GM21515 (cell line): ENCODE data around the gene VPS51.

Experiments used
- ATAC-seq: cut with Tn5 transposase; IDR thresholded peaks from one replicate; pipeline ENCODE4 v1.9.1; 2021; ENCODE audit not compliant: unreplicated experiment

The VPS51 gene

GRCh38 chr11:65071907-65072630 is 23.9 kb upstream of the VPS51 start:
- ATAC-seq = no peak

DNA sequence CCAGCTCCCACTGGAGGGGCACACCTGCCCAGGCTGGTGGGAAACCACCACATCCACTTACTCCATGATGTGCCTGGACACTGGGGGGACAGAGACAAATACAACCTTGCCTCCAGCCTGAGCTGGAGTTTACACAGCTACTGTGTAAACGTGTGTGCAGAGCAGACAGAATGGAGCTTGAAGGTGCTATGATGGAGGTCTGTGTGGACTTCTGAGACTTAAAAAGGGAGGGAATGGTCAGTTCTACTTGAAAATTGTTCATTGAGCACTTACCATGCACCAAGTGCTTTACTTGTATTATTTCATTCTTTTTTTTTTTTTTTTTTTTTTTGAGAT is 23.4 kb upstream of the VPS51 start:
- ATAC-seq = no peak

DNA sequence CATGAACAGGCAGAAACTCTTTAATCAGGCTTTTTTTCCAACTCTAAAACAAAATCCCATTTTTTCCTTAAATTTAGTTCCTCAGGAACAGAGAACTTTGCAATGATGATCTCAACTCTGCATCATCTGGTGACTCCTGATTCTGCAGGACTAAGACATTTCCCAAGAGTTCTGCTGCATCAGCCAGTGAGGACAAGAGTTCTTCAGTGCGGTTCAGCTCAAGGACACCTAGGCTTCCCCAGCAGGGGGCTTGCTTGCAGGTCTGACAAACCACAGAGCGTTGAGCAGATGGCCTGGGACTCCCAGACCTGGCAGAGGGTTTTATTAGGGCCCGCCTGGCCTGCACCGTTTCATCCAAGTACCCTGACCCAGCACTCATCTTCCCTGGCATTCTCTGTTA is 18.6 kb upstream of the VPS51 start:
- ATAC-seq = no peak

DNA sequence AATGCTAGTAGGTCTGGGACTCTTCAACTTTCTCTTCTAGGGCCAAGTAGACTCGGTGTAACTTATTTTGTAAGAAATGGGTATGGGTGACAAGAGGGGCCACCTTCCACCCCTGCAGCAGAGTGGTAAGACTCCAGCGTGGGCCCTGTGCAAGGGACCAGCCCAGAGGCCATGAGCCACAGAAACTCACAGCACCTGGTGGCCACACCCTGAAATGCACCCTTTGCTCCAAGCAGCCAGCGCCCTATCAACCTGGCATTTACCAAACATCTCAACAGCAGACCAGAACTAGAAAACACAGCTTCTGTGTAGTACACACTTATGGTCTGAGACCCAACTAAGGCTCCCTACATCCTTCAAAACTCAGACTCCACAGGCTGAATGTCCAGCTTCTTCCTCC is 17.9 kb upstream of the VPS51 start:
- ATAC-seq = no peak

DNA sequence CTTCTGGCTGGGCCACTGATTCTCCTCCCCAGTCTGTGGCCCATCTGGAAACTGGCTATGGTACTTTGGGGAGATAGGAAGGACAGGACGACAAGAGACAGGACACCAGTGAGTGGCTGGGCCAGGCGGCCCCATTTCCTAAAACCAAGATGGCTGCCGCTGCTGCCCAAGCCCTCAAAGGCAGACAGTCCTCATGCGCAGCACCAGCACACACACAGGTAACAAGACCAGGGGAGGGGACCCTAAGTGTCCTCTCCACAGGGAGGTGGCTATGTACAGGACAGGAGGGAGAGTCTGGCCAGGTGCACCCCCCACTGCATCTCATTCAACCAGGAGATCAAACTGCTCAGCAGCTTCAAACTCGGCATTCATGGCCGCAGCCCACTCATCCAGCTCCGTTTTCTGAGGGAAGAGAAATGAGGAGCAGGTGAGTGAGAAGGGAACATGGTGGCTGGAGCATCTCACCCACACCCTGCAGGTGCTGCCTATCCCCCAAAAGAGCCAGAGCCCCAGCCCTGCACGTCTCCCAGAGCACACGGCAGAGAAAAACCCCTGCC is 17.1 kb upstream of the VPS51 start:
- ATAC-seq = no peak

- peak; percentile 2 for ATAC-seq
These were observed 12.7 kb upstream of the VPS51 start for GRCh38 chr11:65083134-65083833.

- ATAC-seq = peak; percentile 78
These were observed 12.0 kb upstream of the VPS51 start, which contains the start of the genes CDCA5 and ZFPL1 for GRCh38 chr11:65083834-65084597. CDCA5 (minus strand) TSS chr11:65084040; CDS start chr11:65083978, 62 bp downstream. ZFPL1 (plus strand) TSS chr11:65084222; CDS start chr11:65084699, 477 bp downstream.

DNA sequence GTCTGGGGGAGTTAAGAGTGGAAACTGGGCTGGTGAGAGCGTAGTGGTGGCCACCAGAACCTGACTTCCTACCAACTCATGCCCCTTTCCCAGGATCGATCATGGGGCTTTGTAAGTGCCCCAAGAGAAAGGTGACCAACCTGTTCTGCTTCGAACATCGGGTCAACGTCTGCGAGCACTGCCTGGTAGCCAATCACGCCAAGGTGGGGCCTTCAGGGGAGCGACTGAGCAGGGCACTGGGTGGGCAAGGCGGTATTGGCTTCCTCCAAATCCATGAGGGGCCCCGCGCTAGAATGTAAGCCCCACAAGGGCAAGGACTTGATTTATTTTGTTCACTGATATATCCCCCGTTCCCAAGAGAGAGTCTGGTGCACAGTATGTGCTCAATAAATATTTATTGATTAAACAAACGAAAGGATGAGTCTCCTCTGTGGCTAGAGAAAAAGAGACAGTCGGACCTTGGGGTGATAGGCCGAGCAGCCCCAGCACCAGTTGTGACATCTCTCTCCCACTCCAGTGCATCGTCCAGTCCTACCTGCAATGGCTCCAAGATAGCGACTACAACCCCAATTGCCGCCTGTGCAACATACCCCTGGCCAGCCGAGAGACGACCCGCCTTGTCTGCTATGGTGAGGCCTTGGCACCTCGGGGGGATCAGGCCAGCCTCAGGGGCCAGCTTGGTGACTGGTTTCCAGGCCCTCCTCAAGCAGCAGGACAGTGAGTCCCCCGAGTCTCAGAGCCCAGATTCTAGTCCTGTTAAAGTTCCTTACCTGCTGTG is 11.2 kb upstream of the VPS51 start:
- ATAC-seq = no peak

GRCh38 chr11:65085446-65085845 is 10.6 kb upstream of the VPS51 start:
- no peak for ATAC-seq

DNA sequence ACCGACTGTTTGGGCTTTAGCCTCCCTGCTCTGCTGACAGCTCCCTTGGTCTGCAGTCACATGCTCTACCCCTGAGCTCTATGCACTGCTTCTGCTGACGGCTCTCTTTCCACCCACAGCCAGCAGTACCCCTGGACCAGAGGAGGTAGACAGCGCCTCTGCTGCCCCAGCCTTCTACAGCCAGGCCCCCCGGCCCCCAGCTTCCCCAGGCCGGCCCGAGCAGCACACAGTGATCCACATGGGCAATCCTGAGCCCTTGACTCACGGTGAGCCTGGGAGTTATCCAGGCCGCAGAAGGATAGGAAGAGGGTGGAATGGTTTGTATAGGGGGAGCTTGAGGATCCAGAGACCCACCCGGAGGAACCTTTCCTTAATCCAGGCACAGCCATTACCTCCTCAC is 9.2 kb upstream of the VPS51 start:
- no peak for ATAC-seq

- ATAC-seq = no peak
These were observed 8.8 kb upstream of the VPS51 start for GRCh38 chr11:65087216-65087615.

DNA sequence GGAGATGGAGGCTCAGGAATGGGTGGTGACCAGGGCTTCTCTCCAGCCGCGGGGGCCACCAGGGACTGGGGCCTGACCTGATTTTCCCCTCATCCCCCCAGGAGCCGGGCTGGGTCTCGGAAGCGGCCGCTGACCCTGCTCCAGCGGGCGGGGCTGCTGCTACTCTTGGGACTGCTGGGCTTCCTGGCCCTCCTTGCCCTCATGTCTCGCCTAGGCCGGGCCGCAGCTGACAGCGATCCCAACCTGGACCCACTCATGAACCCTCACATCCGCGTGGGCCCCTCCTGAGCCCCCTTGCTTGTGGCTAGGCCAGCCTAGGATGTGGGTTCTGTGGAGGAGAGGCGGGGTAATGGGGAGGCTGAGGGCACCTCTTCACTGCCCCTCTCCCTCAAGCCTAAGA is 8.2 kb upstream of the VPS51 start:
- no peak for ATAC-seq

- ATAC-seq = no peak
These were observed 6.4 kb upstream of the VPS51 start for GRCh38 chr11:65089621-65090020.

DNA sequence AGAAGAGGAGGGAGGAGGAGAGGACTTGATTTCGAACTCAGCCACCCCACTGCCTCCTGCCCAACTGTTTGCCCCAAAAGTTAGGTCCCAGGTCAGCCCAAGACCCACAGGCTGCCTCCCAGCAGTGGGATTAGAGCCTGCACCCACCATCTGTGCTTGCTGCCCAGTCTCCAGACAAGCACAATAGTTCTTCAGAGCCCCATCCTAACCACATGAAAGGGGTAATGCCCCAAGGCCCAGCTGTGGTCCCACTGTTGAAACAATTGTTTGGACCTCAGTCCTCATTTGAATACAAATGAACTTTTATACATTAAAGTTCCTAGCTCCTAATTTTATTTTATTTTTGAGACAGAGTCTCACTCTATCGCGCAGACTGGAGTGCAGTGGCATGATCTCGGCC is 5.4 kb upstream of the VPS51 start:
- ATAC-seq = no peak

DNA sequence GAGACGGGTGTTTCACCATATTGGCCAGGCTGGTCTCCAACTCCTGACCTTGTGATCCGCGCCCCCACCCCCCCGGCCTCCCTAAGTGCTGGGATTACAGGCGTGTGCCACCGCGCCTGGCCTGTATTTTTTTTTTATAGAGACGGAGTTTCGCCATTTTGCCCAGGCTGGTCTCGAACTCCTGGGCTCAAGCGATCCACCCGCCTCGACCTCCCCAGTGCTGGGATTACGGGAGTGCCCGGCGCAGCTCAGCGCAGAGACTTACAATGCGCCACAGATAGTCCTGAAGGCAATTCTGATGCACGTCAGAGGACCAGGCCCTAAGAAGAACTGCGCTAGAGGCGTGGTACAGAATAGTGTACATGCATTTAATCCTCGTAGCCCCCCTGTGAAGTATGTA is 587 bp upstream of the VPS51 start:
- ATAC-seq = no peak

DNA sequence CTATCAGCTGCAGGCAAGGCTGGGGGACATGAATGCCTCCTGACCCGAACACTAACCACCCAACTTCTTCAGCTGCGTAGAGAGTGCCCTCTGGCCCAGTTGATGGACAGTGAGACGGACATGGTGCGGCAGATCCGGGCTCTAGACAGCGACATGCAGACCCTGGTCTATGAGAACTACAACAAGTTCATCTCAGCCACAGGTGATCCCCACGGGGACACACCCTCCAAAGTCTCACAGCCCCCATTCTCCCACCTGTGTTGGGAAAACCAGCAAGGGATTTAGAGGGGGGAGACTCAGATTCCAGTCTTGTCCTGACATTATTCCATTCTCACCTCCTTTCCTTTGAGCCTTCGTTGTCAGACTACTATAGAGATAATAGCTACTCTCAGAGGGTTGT is 912 bp downstream of the VPS51 start:
- peak; percentile 5 for ATAC-seq

DNA sequence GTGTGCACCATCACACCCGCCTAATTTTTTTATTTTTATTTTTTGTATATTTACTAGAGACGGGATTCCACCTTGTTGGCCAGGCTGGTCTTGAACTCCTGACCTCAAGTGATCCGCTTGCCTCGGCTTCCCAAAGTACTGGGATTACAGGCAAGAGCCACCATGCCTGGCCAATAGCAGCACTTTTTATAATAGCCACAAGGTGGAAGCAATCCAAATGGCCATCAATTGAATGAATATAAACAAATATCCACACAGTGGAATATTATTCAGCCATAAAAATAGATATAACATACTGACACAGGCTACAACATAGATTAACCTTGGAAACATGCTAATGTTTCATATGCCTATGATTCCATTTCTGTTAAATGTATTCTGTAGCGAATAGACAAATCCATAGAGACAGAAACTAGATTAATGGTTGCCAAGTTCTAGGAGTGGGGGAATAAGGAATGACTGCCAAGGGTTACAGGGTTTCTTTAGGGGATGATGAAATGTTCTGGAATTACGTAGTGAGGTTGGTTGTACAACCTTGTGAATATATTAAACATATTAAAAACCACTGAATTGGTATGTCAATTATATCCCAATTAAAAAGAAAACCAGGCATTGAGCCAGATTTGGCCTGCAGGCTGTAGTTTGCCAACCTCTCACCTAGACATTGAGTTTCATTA is 4.8 kb downstream of the VPS51 start:
- ATAC-seq = no peak

- ATAC-seq = no peak
These were observed 6.4 kb downstream of the VPS51 start for GRCh38 chr11:65102142-65103095.

DNA sequence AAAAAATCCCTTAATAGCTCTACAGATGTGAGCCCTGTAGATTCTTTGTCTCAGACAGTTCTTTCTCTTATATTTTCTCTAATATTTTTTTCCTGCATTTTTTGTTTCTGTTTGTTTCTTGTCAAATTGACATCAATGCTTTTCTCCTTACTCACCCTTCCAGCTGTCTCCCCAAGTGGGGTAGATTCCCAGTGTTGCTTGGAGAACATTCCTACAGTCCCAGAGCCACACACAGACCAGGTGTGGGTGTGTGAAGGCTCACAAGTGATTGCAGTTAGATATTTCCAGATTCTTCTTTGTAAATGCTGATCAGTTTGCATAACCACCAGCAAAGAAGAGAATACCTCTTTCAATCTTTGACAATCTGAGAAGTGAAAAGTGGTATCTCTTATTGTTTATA is 7.5 kb downstream of the VPS51 start:
- ATAC-seq = no peak
